SK-N-SH (cell line): ENCODE measurements around the gene EDN2. TPM values are rescaled to one million over a fixed set of nuclear protein-coding genes. Genes with fewer than 3 reads are reported as not detected.

Experiments used
- CTCF ChIA-PET: fragments of 300-600, 350-600 bp; formaldehyde crosslinking; extraction: SDS; loops from one replicate; lab custom pipeline; 2021; lab: Yijun Ruan, JAX
- POLR2A ChIA-PET: fragments of 350-600 bp; sonication (Branson Sonifier 250); formaldehyde crosslinking; extraction: SDS; loops from one replicate; lab custom pipeline; 2020; ENCODE audit warnings: antibody characterized with exemption, inconsistent platforms; lab: Yijun Ruan, JAX
- DNase-seq: peaks from one replicate; pipeline ENCODE4 v3.0.0; 2012
- H2AFZ ChIP-seq: fragments of 200-600 bp; sonication (generic); 2 replicates; pipeline ENCODE4 v1.8.1; 2016; ENCODE audit warnings: antibody characterized with exemption, mild to moderate bottlenecking, low read depth
- H3F3A ChIP-seq: fragments of 200-600 bp; sonication (generic); replicated peaks from 2 replicates; pipeline ENCODE3; 2016; ENCODE audit warnings: antibody characterized with exemption, mild to moderate bottlenecking; ENCODE audit not compliant: insufficient read depth
- H3K27ac ChIP-seq, 2 experiments: fragments of 200-500 bp in 1 of 2; fragments of 200-600 bp in 1 of 2; sonication (Bioruptor generic) in 1 of 2; sonication (generic), shearing (Covaris generic) in 1 of 2; 2 replicates each; pipeline versions ENCODE4 v1.5.1 to v1.6.1; 2014 to 2016; ENCODE audit warnings: low read depth in 2 of 2, inconsistent platforms in 1 of 2, low read length in 1 of 2, mild to moderate bottlenecking in 1 of 2, mixed read lengths in 1 of 2
- H3K27me3 ChIP-seq: fragments of 200-600 bp; sonication (generic), shearing (Covaris generic); 2 replicates; pipeline ENCODE4 v1.6.1; 2016; ENCODE audit warnings: mixed run types; ENCODE audit not compliant: insufficient read depth
- H3K36me3 ChIP-seq, 2 experiments: fragments of 200-500 bp in 1 of 2; fragments of 200-600 bp in 1 of 2; sonication (Bioruptor generic) in 1 of 2; sonication (generic) in 1 of 2; replicated peaks in 1 of 2; 2 replicates each; pipeline versions ENCODE3 to v1.5.1; 2014 to 2016; ENCODE audit warnings: low read length in 1 of 2, mild to moderate bottlenecking in 1 of 2; ENCODE audit not compliant: insufficient read depth in 2 of 2, control insufficient read depth in 1 of 2
- H3K4me1 ChIP-seq, 2 experiments: fragments of 200-500 bp in 1 of 2; fragments of 200-600 bp in 1 of 2; sonication (Bioruptor generic) in 1 of 2; sonication (generic), shearing (Covaris generic) in 1 of 2; 2 replicates each; pipeline versions ENCODE4 v1.5.1 to v1.6.1; 2014 to 2016; ENCODE audit warnings: low read depth in 1 of 2, low read length in 1 of 2, mixed run types in 1 of 2; ENCODE audit not compliant: insufficient read depth in 2 of 2, control insufficient read depth in 1 of 2
- H3K4me2 ChIP-seq: fragments of 200-600 bp; sonication (generic), shearing (Covaris generic); 2 replicates; pipeline ENCODE4 v1.6.1; 2017; ENCODE audit warnings: mixed run types
- H3K4me3 ChIP-seq, 2 experiments: fragments of 200-500 bp in 1 of 2; fragments of 200-600 bp in 1 of 2; sonication (Bioruptor generic) in 1 of 2; sonication (generic), shearing (Covaris generic) in 1 of 2; 2 replicates each; pipeline versions ENCODE4 v1.5.1 to v1.8.1; 2014 to 2016; ENCODE audit warnings: low read depth in 2 of 2, inconsistent platforms in 1 of 2, low read length in 1 of 2, mild to moderate bottlenecking in 1 of 2, mixed read lengths in 1 of 2, moderate library complexity in 1 of 2
- H3K79me2 ChIP-seq: fragments of 200-600 bp; sonication (generic); 2 replicates; pipeline ENCODE4 v1.8.1; 2017; ENCODE audit warnings: mild to moderate bottlenecking; ENCODE audit not compliant: insufficient read depth
- H3K9ac ChIP-seq: fragments of 200-600 bp; sonication (generic); 2 replicates; pipeline ENCODE4 v1.6.1; 2017; ENCODE audit warnings: mixed run types
- H3K9me2 ChIP-seq: fragments of 200-600 bp; sonication (generic); 2 replicates; pipeline ENCODE4 v1.6.1; 2017; ENCODE audit warnings: mixed run types
- H3K9me3 ChIP-seq: fragments of 200-600 bp; sonication (generic); 2 replicates; pipeline ENCODE4 v1.6.1; 2017; ENCODE audit warnings: mixed run types, mild to moderate bottlenecking, moderate library complexity
- H4K20me1 ChIP-seq: fragments of 200-600 bp; sonication (generic); 2 replicates; pipeline ENCODE4 v1.6.1; 2017; ENCODE audit warnings: mild to moderate bottlenecking, mixed run types; ENCODE audit not compliant: insufficient read depth
- CHD2 ChIP-seq: fragments of 150-350 bp; IDR thresholded peaks from 2 replicates; pipeline ENCODE4 v1.6.1; 2018; ENCODE audit warnings: low read length; ENCODE audit not compliant: partially characterized antibody
- CTCF ChIP-seq: fragments of 200-600 bp; sonication (generic); IDR thresholded peaks from 2 replicates; pipeline ENCODE4 v1.6.1; 2017; ENCODE audit warnings: antibody characterized with exemption, mild to moderate bottlenecking, moderate library complexity
- ELF1 ChIP-seq: IDR thresholded peaks from 2 replicates; pipeline ENCODE4 v1.4.0; 2012
- EP300 ChIP-seq, 2 experiments: IDR thresholded peaks; 2 replicates each; pipeline versions ENCODE4 v1.4.0 to v1.6.1; 2012; ENCODE audit warnings: borderline replicate concordance in 1 of 2, low read depth in 1 of 2, low read length in 1 of 2
- JUND ChIP-seq: IDR thresholded peaks from 2 replicates; pipeline ENCODE4 v1.4.0; 2012
- POLR2AphosphoS5 ChIP-seq: IDR thresholded peaks from 2 replicates; pipeline ENCODE4 v1.6.1; 2012; ENCODE audit warnings: low read depth, low read length
- RAD21 ChIP-seq: IDR thresholded peaks from 2 replicates; pipeline ENCODE4 v1.6.1; 2012; ENCODE audit warnings: mild to moderate bottlenecking, low read length
- REST ChIP-seq: IDR thresholded peaks from 2 replicates; pipeline ENCODE4 v1.6.1; 2012; ENCODE audit warnings: mild to moderate bottlenecking, low read depth, low read length, moderate library complexity
- SMC3 ChIP-seq: IDR thresholded peaks from 2 replicates; pipeline ENCODE4 v1.6.1; 2012; ENCODE audit warnings: low read depth, low read length, improper control_type of control experiment
- TAF1 ChIP-seq: IDR thresholded peaks from 2 replicates; pipeline ENCODE4 v1.6.1; 2012; ENCODE audit warnings: low read depth, mild to moderate bottlenecking, low read length, moderate library complexity, borderline replicate concordance
- TCF12 ChIP-seq: IDR thresholded peaks from 2 replicates; pipeline ENCODE4 v1.4.0; 2012
- WGBS: methylation state at CpG from one replicate; pipeline ENCODE4 v1.1.6; 2017; ENCODE audit warnings: low lambda C conversion rate; 5-methylcytosine and 5-hydroxymethylcytosine counted together
- polyA plus RNA-seq, 3 experiments: library from polyadenylated mRNA; depleted of rRNA; stranded (reverse); fragments of >200 nt; gene quantifications; 2 replicates each; pipeline ENCODE4 v1.2.3, GENCODE V29; 2012

EDN2 gene
- polyA plus RNA-seq, 1 of the 3 experiments (the other 2 are of a cell fraction) = 0.97 TPM

DNA sequence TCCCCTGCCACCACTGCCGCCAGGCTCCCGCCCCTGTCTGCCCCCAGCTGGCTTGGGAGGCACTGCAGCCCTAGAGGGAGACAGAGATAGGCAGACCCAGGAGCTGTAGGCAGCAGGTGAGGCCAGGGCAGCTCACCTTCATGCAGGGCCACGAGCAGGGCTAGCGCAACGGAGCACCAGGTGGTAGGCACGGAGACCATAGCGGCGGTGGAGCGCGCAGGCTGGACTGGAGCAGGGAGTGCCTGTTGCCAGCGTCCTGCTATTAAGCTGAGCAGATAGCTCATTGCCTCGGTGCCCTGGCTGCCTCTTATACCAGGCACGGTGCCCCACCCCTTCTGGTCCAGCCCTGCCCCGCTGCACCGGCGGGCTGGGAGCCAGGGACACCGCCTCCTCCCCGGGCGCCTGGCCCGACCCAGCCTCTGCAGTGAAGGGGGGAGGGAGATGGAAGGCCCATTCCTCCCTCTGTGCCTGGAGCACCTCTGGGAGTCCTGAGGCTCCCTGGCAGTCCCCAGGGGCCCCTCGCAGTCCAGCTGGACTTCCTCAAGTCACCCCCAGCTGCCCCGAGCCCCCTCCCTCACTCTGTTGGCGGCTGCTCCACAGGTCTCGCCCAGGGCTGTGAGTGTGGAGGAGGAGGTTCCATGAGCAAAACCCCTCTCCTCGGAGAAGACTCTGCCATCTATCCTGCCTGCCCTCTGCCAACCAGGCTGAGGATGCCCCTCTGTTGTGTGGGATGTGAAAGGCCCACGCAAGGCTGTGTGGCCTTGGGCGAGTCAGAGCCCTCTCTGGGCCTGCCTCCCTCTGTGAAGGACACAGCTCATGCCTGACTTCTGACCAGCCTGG is at the start of gene EDN2 (continued):
- TF ChIP-seq REST = no peak
- no peak for TF ChIP-seq TCF12

GRCh38 chr1:41533731-41534080 is 49.2 kb upstream of the EDN2 start:
- H3K36me3 ChIP-seq = no peaks in the 10 kb centered on the region
- POLR2A ChIA-PET = no interaction called here
- 66% methylated on average over 5 of the region's 5 CpGs for WGBS
- no peaks in the 10 kb centered on the region for H3K9me2 ChIP-seq
- no peak overlapping the region for H3K27ac ChIP-seq
- H4K20me1 ChIP-seq = no peaks in the 10 kb centered on the region; the same call in 1 of the 2 replicates
- no peak overlapping the region for H2AFZ ChIP-seq
- no peak for DNase-seq
- H3K4me2 ChIP-seq = no peak overlapping the region
- peaks cover 5% of the 10 kb centered on the region for H3F3A ChIP-seq
- TF ChIP-seq CHD2 = no peak
- no peak for TF ChIP-seq CTCF
- no peak for TF ChIP-seq SMC3
- TF ChIP-seq POLR2AphosphoS5 = no peak
- TF ChIP-seq RAD21 = no peak
- TF ChIP-seq EP300 (IDR thresholded peaks at IDR 0.05; ENCODE audit: borderline replicate concordance in 1 of 2, low read depth in 1 of 2, low read length in 1 of 2) = no peak
- no peak for TF ChIP-seq ELF1
- TF ChIP-seq TAF1 = no peak
- TF ChIP-seq JUND = no peak
- no peaks in the 10 kb centered on the region for H3K9me3 ChIP-seq
- CTCF ChIA-PET = interaction anchor here (1.1 to 2.0 kb wide), 3 partner anchors 18 to 101 kb away, joined by 3 to 6 read pairs (median 3); no protein-coding TSS in a partner anchor
- no peak overlapping the region for H3K4me3 ChIP-seq
- peaks cover 5 to 21% of the 10 kb centered on the region in 2 experiments; a peak in 2 of 4 replicates for H3K4me1 ChIP-seq
- no peaks in the 10 kb centered on the region for H3K27me3 ChIP-seq
- no peak overlapping the region for H3K9ac ChIP-seq
- H3K79me2 ChIP-seq = no peaks in the 10 kb centered on the region
